Uterus (tissue), 2 donors: Measurements from ENCODE around the gene NSD2.

Source experiments
- POLR2A ChIP-seq, 2 donors: fragments of 450-650 bp; IDR thresholded peaks; one replicate each; pipeline ENCODE4 v1.6.1; 2016; ENCODE audit warnings: antibody characterized with exemption in 2 of 2, mild to moderate bottlenecking in 1 of 2, moderate library complexity in 1 of 2
- TF ChIP-seq, protein P1 (sequence below), 4 experiments: fragments of 200-600 bp in 2 of 4; fragments of 450-650 bp in 2 of 4; sonication (generic) in 2 of 4; IDR thresholded peaks; one replicate each; pipeline ENCODE4 v1.5.1; 2016 to 2019; ENCODE audit warnings: antibody characterized with exemption in 4 of 4, mild to moderate bottlenecking in 2 of 4, moderate library complexity in 1 of 4

GRCh38 chr4:1903035-1903434, 31.8 kb downstream of the NSD2 start:
- TF ChIP-seq, protein P1, sequence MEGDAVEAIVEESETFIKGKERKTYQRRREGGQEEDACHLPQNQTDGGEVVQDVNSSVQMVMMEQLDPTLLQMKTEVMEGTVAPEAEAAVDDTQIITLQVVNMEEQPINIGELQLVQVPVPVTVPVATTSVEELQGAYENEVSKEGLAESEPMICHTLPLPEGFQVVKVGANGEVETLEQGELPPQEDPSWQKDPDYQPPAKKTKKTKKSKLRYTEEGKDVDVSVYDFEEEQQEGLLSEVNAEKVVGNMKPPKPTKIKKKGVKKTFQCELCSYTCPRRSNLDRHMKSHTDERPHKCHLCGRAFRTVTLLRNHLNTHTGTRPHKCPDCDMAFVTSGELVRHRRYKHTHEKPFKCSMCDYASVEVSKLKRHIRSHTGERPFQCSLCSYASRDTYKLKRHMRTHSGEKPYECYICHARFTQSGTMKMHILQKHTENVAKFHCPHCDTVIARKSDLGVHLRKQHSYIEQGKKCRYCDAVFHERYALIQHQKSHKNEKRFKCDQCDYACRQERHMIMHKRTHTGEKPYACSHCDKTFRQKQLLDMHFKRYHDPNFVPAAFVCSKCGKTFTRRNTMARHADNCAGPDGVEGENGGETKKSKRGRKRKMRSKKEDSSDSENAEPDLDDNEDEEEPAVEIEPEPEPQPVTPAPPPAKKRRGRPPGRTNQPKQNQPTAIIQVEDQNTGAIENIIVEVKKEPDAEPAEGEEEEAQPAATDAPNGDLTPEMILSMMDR (IDR thresholded peaks at IDR 0.05) = no peak
- no peak for TF ChIP-seq POLR2A (IDR thresholded peaks at IDR 0.05)
